IPS-NIHi7 (cell line): Measurements from ENCODE around the gene XYLT1.

Experiments
- DNase-seq: peaks from one replicate; pipeline ENCODE4 v3.0.0; 2012; ENCODE audit warnings: mixed read lengths; ENCODE audit errors: extremely low spot score

Gene XYLT1

DNA sequence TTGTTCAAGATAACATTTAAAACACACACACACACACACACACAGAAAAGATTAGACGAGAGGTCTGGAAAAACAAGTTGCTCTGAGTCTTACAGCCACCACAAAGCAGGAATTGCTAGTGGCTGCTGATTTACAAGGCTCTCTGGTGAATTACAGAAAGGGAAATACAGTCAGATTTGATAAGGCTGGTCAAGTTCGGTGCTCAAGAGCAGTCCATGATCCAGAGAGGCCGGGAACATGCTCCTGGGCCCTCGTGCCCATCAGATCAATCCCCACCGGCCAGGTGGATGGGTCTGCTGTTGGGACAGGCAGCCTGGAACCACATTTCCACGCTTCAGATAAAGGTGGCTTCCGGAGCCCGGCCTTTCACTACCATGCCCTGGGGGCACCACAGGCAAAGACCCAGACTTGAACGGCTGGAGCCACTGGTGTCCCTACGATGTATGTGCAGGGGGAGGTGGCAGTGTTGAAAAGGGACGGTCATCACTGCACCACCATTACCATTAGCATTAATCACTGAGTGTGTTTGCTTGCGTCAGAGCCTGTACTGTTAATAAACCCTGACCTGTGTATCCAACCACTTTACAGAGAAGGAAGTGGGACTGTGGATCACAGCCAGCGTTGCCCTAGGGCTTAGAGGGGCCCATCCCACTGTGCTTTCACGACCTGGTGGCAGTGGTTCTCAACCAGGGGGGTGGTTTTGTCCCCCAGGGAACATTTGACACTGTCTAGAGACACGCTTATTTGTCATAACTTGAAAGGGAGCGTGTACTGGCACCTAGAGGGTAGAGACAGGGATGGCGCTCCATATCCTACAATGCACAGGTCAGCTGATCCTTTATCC is 95.1 kb downstream of the XYLT1 start:
- DNase-seq, result no peak

DNA sequence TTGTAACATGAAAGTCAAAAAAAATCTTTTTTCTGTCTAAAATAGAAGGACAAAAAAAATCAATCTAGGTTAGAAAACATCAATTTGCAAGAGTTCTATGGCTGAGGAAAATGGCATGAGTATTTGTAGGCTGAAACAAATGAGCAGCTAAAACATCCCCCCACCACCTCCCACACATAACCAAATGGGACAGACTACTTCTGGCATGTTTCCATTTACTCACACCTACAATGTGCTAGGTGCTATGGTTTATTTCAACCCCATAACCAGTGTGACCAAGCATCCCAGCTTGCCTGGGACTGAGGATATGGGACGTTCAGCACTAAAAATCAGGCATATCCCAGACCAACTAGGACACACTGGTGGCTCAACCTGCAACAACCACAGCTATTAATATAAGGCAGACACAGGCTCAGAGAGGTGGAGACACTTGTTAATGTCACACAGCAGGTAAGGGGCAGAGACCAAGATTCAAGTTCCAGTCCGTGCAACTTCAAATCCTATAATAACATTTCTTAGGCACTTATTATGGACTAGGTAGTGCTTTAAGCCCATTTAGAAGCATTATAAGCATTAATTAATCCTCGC is 96.0 kb downstream of the XYLT1 start:
- DNase-seq, result no peak

DNA sequence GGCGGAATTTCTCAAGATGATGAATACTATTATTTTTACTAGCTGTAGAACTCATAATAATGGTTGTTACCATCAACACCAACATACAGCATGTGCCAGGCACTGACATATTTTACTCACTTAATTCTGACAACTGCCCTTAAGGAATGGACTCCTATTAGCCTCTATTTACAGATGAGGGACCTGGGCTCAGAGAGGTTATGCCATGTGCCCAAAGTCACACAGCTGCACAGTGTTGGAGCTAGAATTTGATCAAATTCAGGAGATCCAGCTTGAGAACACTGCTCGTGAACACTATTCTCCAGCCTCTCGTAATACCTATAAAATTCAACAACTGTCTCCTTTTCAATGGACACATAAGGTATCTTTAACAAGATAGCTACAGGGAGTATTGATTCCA is 97.2 kb downstream of the XYLT1 start:
- DNase-seq, result no peak

DNA sequence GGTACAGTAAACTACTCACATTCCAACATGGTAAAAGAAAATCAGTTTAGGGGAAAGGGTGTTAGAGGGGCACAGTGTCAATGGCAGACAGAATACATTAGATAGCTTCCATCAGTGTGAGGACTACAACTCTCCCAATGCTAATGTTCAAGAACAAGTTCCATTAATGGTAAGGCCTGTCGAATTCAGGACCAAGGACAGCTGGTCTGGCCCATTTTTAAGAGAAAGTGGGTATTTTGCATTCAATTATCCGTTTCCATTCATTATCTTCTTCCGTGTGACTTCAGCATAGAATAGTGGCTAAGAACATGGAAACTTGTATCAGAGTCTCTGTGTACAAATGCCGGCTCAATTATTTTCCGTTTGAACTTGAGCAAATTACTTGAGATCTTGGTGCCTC is 98.4 kb downstream of the XYLT1 start:
- DNase-seq, result no peak

DNA sequence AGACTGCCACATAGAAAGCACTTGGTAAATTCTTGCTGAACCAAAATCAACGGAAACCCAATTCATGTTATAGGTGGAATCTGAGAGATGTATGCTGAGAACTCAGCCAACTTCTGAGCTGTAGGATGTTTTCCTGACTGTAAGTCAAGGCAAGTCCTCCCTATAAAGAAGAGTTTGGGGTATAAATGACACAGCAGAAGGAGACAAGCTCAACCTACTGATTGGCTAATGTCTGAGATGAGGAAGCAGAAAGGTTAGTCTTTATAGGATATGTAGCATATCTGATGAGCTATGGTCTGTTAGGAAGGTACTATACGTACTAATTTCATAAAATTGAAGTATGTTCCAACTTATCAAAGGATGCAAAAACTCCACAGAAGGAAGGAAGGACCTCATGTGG is 99.5 kb downstream of the XYLT1 start:
- DNase-seq, result no peak

DNA sequence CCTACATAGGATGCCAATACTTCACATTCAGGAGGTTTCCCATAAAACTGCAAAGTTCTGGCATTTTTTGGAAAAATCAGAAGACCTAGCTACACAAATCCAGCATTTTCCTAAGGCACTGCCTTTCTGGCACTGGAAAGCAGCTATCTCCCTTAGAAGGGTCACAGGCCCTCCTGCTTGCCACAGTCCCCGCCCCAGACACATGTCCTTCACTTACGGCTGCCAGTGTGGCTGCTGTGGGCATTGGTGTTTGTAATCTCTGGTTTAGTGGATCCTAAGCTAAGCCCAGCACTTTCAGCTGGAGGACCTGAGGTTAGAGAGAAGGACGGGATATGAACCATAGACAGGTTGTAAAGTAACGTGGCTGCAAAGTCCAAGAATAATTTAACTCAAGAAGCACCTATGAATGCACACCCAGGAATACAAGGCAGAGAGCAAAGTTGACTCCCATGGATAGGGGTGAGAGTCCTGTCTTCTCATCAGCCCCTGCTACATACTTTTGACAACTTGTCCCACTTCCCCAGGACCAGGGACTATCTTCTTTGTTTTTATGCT is 100.0 kb downstream of the XYLT1 start:
- DNase-seq, result no peak

DNA sequence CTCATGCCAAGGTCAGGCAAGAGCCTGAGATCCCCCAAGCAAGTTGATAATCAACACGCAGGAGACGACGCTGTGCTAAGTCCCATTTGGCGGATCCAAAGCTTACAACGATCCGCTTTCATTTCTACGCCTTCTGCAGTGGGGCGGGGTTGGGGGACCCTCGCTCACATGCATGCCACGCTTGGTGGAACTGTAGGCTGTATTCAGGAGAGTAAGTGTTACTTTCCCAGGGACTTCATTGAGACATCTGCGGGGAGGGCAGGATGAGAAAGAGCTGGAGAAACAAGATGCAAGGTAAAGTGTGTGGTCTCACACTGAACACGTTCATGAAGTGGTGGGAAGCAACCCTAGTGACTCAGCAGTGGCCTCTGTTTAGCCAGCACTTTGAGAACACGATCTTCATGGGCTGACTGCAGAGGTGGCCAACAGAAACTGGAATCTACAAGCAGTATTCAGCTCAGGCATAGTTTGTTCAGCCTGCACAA is 100.5 kb downstream of the XYLT1 start:
- no peak for DNase-seq

DNA sequence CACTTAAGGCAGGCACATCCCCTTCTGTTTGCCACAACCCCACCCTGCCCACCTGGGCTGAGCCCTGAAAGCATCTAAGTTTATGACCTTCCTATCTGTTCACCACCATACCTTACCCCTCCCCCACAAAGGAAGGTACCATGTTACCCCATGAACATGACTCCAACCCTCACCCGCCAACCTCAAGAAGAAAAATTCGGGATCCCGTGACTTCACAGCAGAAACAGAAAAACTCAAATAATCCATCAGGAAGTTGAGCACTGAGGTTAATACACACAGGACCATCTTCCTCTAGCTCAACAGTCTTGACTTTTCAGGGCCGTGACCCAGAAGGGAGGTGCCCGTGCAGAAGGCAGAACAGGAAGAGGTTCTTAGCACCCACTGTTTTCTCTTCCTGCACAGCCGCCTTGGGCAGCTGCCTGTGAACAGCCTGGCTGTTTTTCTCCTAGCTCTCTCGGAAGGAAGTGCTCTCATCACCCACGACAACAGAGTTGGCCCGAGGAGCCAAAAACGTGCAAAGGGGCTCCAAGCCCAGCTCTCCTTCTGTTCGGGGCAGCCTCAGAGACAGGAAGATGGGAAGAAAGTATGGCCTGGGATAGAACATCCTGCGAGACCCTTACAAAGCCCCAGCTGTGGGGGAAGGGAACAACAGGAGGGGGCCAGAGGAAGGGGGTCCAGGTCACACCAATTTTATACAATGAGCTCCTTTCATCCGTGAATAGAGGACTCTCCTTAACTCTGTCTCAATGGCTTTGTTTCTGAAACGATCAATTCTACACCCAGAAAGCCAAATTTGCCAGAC is 101.1 kb downstream of the XYLT1 start:
- DNase-seq, result no peak

DNA sequence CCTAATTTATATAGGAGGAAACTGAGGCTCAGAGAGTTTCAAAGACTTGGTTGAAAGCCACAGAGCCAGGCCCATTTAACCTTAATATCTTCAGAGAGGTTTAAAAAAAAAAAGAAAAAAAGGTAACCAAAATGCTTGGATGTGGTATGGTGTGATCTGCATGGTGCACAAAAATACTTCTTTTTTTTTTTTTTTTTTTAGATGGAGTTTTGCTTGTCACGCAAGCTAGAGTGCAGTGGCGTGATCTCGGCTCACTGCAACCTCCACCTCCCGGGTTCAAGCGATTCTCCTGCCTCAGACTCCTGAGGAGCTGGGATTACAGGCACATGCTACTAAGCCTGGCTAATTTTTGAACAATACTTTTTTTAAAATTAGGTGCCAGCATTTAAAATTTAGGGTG is 101.8 kb downstream of the XYLT1 start:
- no peak for DNase-seq

DNA sequence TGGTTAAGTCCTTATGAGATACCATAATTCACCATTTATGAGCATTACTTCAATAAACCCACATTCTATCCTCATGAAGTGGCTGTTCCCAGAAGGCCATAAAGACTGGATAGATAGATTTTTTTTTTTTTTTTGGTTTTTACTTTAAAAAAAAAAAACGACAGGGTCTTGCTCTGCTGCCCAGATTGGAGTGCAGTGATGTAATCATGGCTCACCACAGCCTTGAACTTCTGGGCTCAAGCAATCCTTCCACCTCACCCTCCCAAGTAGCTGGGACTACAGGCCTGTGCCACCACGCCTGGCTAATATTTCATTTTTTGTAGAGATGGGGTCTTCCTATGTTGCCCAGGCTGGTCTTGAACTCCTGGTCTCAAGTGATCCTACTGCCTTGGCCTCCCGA is 102.3 kb downstream of the XYLT1 start:
- no peak for DNase-seq

DNA sequence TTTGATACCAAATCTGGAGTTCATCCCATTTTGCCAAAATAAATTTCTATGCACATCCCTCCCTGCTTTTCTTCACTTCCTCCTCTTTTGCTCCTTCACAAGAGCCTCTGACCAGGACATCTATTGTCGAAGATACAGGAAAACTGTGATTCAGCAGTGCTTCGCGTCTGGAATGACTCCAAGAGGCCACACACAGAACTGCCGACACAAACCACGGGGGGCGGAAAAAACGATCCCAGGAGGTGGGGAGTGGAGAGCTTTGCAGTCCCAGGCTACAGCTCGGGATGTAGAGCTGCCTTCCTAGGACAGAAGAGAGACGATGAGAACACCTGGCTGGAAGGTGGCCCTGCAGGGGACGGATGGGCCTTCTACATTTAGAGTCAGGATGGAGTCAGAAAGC is 102.8 kb downstream of the XYLT1 start:
- DNase-seq, result peak; percentile 89

DNA sequence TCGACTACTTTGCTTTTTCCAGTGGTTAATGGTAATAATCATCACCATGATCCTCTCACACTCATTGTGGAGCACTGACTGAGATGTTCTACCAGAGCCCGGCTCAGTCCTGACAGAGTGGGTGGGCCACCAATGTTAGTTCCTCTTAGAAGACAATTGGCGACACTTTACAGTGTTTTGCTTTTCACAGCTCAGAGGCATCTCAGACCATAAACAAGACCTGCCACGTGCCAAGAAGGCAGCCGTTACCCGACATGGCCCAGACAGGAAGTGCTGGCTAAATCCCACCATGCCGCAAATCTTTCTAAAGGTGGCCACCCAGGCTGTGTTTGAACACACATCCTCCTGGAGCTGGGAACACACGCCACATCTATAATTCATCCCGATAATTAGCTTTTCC is 103.7 kb downstream of the XYLT1 start:
- DNase-seq, result no peak

DNA sequence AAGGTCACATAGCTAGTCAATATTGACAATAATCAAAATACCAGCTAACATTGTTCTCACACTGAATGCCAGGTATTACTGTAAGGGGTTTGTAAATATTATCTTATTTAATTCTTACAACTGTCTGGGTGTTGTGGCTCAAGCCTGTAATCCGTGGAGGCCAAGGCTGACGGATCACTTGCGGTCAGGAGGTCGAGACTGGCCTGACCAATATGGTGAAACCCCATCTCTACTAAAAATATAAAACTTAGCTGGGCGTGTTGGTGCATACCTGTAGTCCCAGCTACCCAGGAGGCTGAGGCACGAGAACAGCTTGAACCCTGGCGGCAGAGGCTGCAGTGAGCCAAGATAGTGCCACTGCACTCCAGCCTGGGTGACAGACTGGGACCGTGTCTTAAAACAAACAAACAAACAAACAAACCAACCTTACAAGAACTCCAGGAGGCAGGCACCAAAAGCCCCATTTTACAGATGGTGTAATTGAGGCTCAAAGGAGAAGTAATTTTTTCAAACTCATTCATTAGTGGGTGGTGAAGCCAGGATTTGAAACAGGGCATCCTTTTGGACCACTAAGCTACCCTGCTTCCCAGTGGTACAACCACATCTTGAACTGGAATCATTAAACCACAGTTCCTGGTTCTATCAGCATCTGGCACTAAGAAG is 104.3 kb downstream of the XYLT1 start:
- DNase-seq, result no peak

DNA sequence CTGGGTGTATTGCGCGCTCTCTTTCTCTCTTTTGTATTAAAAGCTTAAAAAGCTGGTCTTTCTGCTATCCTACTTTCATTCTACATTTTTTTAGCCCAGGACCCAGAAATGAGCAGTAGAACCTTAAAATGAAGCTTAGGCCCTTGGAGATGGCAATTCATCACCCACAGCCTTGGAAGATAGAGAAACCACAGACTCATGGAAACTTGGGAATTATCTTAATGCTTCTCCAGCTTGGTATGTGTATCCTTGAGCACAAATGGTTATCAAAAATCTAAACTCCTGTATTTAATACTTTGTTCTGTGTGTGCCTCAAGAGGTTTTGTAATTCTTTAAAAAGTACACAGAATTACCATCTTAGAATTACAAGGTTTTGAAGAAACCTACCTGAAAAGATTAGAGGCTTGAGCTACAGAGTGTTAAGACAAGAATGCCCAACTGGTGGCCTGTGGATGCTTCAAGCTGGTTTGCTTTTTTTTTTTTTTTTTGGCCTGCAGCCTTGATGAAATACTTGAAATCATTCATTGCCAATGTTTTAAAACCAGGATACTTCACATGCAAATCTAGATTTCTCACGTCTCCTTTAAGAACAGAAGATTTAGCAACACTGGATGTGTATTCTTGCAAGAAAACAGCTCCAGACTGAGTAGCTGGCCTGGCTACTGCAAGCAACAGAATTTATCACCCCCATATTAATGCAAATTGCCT is 105.0 kb downstream of the XYLT1 start:
- no peak for DNase-seq

DNA sequence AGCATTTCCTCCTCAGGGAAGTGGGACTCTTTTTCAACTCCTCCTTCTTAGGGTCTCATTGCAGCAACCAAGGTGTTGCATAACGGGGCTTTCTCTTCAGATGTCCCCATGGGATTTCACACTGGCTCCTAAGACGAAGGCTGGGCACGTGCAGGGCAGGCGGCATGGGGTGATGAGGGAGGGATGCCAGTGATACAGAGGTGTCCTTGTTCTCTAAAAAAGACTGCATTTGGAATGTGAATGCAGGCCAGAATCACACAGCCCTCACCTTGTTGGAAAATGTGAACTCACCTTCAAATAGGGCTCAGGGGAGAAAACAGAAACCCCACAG is 105.6 kb downstream of the XYLT1 start:
- no peak for DNase-seq

DNA sequence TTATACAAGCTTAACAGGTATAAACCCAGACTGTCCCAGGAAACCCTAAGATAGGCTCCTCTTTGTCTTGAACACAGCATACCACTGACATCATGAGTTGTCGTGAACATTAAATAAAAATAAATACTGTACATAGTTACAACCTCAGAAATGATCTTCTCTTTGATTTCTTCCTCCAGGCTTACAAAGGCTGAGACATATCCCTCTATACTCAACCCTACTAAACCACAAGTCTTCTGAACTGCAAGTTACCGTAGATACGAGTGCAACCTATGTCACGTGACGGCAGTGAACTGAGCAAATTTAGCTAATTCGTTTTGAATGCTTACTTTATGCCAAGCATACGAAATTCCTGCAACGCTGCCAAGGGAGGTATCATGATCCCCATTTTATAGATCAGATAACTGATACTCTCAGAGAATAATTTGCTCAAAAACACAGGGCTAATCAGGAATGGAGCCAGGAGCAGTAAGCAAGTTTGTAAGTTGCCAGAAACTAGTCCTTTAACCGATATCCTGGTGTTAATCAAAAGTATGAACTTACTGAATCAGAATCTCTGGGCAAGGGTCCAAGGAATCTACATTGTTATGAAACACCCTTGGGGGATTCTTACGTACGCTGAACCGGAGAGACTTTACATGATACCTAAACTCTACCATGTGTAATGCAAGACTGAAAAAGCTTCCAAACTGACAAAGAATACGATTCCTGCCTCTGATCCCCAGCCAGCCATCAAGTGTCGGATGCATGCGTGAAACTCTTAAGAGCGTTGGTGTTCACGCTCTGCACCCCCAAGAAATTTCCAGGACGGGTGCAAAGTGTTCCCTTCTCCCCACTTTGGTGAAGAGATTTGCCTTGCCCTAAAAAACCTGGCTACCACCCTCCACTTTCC is 106.2 kb downstream of the XYLT1 start:
- DNase-seq, result no peak

DNA sequence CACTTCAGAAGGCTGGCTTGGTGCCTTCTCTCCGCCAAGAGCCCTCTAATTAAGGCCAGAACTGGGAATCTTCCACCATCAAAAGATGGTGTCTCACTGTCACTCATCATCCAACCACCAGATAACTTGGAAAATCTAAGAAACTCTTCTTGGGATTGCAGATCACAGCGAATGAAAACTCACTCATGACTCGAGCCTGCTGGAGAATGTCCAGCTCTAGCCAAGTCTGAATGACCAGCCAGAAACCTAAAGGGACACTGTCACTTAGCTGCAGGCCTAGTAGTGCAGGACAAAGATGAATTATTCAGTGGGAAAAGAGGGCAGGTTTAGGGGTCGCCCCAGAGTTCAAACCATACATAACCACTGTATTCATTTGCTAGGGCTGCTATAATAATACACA is 107.8 kb downstream of the XYLT1 start:
- DNase-seq, result no peak

DNA sequence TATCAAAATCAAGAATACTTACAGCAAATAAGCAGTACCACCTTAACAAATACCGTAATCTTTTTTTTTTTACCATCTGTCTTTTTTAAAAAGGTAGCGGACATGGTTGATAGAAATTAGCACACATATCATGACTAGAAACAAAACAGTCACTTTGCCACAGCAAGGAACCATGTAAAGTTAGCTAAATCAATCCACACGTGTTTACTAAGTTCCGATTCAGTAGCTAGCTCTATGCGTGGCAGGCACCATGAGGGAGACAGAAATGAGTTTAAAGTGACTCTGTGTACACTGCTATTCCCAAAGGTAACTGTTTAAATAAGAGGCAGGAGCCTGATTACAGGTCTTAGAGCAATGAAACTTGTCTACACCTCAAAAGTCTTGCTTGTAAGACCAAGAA is 108.6 kb downstream of the XYLT1 start:
- no peak for DNase-seq

DNA sequence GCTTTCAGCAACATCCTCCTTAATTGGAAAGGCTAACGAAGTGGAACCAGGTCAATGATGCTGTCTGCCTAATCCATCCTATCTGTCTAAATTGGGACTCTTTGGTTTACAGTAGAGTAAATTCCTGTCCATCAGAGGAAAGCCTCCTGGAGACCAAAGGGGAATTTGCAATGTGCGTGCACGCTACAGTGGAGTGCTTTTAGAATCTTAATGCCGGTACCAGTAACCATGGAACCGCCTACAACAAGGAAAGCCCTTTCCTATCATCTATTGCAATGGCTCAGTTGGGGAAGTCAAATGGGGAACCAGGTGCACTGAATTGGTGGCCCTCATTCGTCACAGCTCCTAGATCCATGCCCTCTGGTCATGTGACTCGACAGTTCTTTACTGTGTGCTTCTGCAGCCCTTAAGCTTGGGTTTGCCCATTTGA is 110.1 kb downstream of the XYLT1 start:
- no peak for DNase-seq

DNA sequence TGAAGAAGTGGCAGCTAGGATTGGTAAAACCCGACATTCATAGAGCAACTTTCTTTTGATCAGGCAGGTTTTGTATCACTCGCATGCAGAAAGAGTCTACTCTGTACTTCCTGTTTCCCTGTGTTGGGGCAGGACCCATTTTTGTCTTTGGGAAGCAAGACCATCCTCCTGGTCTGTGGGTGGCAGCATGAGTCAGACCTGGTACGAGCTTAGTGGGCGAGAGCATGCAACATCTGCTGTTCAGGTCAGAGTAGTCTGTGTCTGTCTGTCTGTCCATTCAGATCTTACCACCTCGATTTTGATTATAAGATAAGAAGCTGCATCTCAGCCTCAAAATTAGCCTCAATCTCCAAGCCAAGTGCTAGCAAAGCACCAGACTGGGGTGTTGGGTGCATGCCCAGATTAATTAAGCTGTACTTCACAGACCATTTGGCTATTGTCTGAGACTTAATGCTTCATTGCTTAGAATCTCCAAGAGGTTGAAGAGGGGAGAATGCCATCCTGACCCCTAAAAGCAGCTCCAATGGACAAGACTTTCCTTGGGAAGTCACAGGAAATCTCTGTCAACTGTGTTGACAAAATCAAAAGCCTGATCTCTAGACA is 110.9 kb downstream of the XYLT1 start:
- DNase-seq, result no peak
